HepG2 (cell line): ENCODE data around the gene ZNF324B. TPM values are rescaled to one million over a fixed set of nuclear protein-coding genes. Genes with fewer than 3 reads are reported as not detected.

Source experiments
- AGO1 ChIP-seq: fragments of 200-400 bp; formaldehyde crosslinking; IDR thresholded peaks from 2 replicates; pipeline ENCODE4 v1.6.1; 2017; ENCODE audit warnings: mild to moderate bottlenecking, low read depth, low read length, moderate library complexity; ENCODE audit not compliant: poor library complexity, severe bottlenecking
- JUN ChIP-seq: sonication (generic); formaldehyde crosslinking; IDR thresholded peaks from 2 replicates; pipeline ENCODE4 v1.4.0; 2020; ENCODE audit warnings: mild to moderate bottlenecking, missing genetic modification reagents
- RARA ChIP-seq: IDR thresholded peaks from 2 replicates; pipeline ENCODE4 v1.6.1; 2016; ENCODE audit warnings: missing genetic modification reagents, missing compliant biosample characterization
- RXRA ChIP-seq: sonication (generic); formaldehyde crosslinking; IDR thresholded peaks from 2 replicates; pipeline ENCODE4 v1.5.1; 2020; ENCODE audit warnings: missing genetic modification reagents
- SPEN ChIP-seq: sonication (generic); formaldehyde crosslinking; IDR thresholded peaks from 2 replicates; pipeline ENCODE4 v1.5.1; 2020; ENCODE audit warnings: low read depth, mild to moderate bottlenecking, missing genetic modification reagents
- ZFX ChIP-seq: sonication (generic); formaldehyde crosslinking; IDR thresholded peaks from 2 replicates; pipeline ENCODE4 v1.4.0; 2020; ENCODE audit warnings: mild to moderate bottlenecking, low read depth, missing genetic modification reagents, moderate library complexity
- ZNF724P ChIP-seq: sonication (generic); formaldehyde crosslinking; IDR thresholded peaks from 2 replicates; pipeline ENCODE4 v1.8.0; 2022; ENCODE audit warnings: missing genetic modification reagents, borderline replicate concordance
- ZNF841 ChIP-seq: sonication (generic); formaldehyde crosslinking; IDR thresholded peaks from 2 replicates; pipeline ENCODE4 v1.8.1; 2023; ENCODE audit warnings: missing genetic modification reagents, borderline replicate concordance
- ZSCAN9 ChIP-seq: IDR thresholded peaks from 2 replicates; pipeline ENCODE4 v1.6.1; 2016; ENCODE audit warnings: borderline replicate concordance
- polyA plus RNA-seq, 8 experiments: library from polyadenylated mRNA; depleted of rRNA in 3 of 8; stranded (reverse) in 7 of 8; unstranded in 1 of 8; fragments of >200 nt; fragmentation: Illumina TruSeq in 4 of 8; extraction: Trizol in 4 of 8; gene quantifications; 2 replicates each; pipeline versions ENCODE4 v1.2.1 to v1.2.3, GENCODE V29; 2011 to 2016; ENCODE audit warnings: low read depth in 4 of 8, missing spikeins in 1 of 8, mixed read lengths in 1 of 8; ENCODE audit not compliant: insufficient read depth in 1 of 8
- total RNA-seq, 5 experiments: library from RNA; depleted of rRNA; stranded (reverse); fragments of >200 nt; fragmentation: Illumina TruSeq; extraction: Trizol; gene quantifications; 2 replicates each; pipeline ENCODE4 v1.2.3, GENCODE V29; 2016; ENCODE audit warnings: low read depth in 1 of 5
- TF ChIP-seq, protein P1 (sequence below): IDR thresholded peaks from 2 replicates; pipeline ENCODE4 v1.6.1; 2016; ENCODE audit warnings: missing compliant biosample characterization, missing genetic modification reagents, borderline replicate concordance
- TF ChIP-seq, protein P2 (sequence below): sonication (generic); formaldehyde crosslinking; IDR thresholded peaks from 2 replicates; pipeline ENCODE4 v1.5.1; 2020; ENCODE audit warnings: mild to moderate bottlenecking, missing genetic modification reagents, borderline replicate concordance
- TF ChIP-seq, protein P3 (sequence below): IDR thresholded peaks from 2 replicates; pipeline ENCODE4 v1.6.1; 2016; ENCODE audit warnings: mild to moderate bottlenecking
- TF ChIP-seq, protein P4 (sequence below): sonication (generic); formaldehyde crosslinking; IDR thresholded peaks from 2 replicates; pipeline ENCODE4 v1.5.0; 2020; ENCODE audit warnings: missing genetic modification reagents, mild to moderate bottlenecking, borderline replicate concordance
- TF ChIP-seq, protein P5 (sequence below): sonication (generic); formaldehyde crosslinking; IDR thresholded peaks from 2 replicates; pipeline ENCODE4 v1.4.0; 2020; ENCODE audit warnings: missing genetic modification reagents

Gene ZNF324B
- total and polyA plus RNA-seq, 2 of the 13 experiments (the other 11 are each of a cell fraction or from before 2014, with no cell fraction given), result 0.53 to 3.0 TPM

DNA sequence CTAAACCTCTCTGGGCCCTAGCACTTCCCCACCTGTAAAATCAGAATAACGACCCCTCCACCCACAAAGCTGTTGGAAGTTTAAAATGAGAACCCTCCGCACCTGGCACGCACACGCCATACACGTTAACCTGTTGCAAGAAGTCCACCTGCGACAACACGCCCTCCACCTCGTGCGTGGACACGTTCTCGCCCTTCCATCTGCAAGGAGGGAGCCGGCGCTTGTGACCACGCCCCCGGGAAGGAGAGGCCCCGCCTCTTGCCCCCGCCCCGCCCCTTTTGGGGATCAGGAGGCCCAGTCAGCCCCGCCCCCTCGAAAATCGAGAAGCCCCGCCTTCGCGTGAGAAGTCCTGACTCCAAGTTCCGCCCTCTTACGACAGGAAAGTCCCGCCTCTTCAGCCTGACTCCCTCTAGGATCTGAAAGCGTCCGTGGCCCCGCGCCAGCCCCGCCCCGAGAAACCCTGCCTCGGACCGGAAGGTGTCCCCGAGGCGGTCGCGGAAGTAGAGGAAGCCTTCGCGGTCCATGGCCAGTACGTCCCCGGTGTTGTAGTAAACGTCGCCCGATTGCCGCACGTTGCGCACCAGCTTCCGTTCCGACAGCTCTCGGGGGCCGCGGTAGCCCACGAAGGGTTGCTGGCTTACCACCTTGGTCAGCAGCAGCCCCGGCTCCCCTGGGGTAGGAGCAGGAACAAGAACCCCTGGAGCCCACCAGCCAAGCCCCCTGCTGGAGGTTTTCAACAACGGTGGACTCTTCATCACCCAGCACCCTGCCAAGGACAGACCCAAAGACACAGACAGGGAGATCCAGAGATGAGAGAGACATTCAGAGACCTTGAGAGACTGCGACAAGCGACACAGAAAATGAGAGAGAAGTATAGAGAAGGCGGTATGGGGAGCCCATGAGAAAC, 47.9 kb downstream of the ZNF324B start (continued):
- TF ChIP-seq, protein P1, sequence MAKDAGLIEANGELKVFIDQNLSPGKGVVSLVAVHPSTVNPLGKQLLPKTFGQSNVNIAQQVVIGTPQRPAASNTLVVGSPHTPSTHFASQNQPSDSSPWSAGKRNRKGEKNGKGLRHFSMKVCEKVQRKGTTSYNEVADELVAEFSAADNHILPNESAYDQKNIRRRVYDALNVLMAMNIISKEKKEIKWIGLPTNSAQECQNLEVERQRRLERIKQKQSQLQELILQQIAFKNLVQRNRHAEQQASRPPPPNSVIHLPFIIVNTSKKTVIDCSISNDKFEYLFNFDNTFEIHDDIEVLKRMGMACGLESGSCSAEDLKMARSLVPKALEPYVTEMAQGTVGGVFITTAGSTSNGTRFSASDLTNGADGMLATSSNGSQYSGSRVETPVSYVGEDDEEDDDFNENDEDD, result peak; percentile 71; the same call in 1 of the 2 replicates
- peak; percentile 76 for TF ChIP-seq RXRA
- TF ChIP-seq JUN (CRISPR knock-in tag), result peak; percentile 69
- TF ChIP-seq, protein P2, sequence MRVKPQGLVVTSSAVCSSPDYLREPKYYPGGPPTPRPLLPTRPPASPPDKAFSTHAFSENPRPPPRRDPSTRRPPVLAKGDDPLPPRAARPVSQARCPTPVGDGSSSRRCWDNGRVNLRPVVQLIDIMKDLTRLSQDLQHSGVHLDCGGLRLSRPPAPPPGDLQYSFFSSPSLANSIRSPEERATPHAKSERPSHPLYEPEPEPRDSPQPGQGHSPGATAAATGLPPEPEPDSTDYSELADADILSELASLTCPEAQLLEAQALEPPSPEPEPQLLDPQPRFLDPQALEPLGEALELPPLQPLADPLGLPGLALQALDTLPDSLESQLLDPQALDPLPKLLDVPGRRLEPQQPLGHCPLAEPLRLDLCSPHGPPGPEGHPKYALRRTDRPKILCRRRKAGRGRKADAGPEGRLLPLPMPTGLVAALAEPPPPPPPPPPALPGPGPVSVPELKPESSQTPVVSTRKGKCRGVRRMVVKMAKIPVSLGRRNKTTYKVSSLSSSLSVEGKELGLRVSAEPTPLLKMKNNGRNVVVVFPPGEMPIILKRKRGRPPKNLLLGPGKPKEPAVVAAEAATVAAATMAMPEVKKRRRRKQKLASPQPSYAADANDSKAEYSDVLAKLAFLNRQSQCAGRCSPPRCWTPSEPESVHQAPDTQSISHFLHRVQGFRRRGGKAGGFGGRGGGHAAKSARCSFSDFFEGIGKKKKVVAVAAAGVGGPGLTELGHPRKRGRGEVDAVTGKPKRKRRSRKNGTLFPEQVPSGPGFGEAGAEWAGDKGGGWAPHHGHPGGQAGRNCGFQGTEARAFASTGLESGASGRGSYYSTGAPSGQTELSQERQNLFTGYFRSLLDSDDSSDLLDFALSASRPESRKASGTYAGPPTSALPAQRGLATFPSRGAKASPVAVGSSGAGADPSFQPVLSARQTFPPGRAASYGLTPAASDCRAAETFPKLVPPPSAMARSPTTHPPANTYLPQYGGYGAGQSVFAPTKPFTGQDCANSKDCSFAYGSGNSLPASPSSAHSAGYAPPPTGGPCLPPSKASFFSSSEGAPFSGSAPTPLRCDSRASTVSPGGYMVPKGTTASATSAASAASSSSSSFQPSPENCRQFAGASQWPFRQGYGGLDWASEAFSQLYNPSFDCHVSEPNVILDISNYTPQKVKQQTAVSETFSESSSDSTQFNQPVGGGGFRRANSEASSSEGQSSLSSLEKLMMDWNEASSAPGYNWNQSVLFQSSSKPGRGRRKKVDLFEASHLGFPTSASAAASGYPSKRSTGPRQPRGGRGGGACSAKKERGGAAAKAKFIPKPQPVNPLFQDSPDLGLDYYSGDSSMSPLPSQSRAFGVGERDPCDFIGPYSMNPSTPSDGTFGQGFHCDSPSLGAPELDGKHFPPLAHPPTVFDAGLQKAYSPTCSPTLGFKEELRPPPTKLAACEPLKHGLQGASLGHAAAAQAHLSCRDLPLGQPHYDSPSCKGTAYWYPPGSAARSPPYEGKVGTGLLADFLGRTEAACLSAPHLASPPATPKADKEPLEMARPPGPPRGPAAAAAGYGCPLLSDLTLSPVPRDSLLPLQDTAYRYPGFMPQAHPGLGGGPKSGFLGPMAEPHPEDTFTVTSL (CRISPR knock-in tag), result 0 out of 2 replicates have a peak, but pooled peaks have one; percentile 29
- TF ChIP-seq ZSCAN9, result peak; percentile 47
- TF ChIP-seq ZNF724P (CRISPR knock-in tag), result peak; percentile 90; the same call in 1 of the 2 replicates
- TF ChIP-seq ZFX (CRISPR knock-in tag), result peak; percentile 74; the same call in 1 of the 2 replicates
- no peak for TF ChIP-seq ZNF841 (CRISPR knock-in tag)
- TF ChIP-seq, protein P3, sequence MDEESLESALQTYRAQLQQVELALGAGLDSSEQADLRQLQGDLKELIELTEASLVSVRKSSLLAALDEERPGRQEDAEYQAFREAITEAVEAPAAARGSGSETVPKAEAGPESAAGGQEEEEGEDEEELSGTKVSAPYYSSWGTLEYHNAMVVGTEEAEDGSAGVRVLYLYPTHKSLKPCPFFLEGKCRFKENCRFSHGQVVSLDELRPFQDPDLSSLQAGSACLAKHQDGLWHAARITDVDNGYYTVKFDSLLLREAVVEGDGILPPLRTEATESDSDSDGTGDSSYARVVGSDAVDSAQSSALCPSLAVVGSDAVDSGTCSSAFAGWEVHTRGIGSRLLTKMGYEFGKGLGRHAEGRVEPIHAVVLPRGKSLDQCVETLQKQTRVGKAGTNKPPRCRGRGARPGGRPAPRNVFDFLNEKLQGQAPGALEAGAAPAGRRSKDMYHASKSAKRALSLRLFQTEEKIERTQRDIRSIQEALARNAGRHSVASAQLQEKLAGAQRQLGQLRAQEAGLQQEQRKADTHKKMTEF (CRISPR knock-in tag), result peak; percentile 90
- TF ChIP-seq AGO1, result peak; percentile 88
- TF ChIP-seq, protein P4, sequence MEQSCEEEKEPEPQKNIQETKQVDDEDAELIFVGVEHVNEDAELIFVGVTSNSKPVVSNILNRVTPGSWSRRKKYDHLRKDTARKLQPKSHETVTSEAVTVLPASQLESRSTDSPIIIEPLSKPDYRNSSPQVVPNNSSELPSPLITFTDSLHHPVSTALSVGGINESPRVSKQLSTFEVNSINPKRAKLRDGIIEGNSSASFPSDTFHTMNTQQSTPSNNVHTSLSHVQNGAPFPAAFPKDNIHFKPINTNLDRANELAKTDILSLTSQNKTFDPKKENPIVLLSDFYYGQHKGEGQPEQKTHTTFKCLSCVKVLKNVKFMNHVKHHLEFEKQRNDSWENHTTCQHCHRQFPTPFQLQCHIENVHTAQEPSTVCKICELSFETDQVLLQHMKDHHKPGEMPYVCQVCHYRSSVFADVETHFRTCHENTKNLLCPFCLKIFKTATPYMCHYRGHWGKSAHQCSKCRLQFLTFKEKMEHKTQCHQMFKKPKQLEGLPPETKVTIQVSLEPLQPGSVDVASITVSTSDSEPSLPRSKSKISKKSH (CRISPR knock-in tag), result peak; percentile 83; the same call in 1 of the 2 replicates
- TF ChIP-seq, protein P5, sequence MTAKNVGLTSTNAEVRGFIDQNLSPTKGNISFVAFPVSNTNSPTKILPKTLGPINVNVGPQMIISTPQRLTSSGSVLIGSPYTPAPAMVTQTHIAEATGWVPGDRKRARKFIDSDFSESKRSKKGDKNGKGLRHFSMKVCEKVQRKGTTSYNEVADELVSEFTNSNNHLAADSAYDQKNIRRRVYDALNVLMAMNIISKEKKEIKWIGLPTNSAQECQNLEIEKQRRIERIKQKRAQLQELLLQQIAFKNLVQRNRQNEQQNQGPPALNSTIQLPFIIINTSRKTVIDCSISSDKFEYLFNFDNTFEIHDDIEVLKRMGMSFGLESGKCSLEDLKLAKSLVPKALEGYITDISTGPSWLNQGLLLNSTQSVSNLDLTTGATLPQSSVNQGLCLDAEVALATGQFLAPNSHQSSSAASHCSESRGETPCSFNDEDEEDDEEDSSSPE (CRISPR knock-in tag), result peak; percentile 73; the same call in 1 of the 2 replicates
- TF ChIP-seq SPEN, result peak; percentile 94
- peak; percentile 66 for TF ChIP-seq RARA (CRISPR knock-in tag)
